HG02938 (cell line): Measurements from ENCODE around the gene TAC3.
"Not testable (repeated sequence)": the region's sequence is repeated elsewhere in the genome, so short reads cannot be mapped to it uniquely, and the experiment has no call there.

ENCODE experiments used
- ATAC-seq: cut with Tn5 transposase; IDR thresholded peaks from one replicate; pipeline ENCODE4 v1.9.1; 2021; ENCODE audit warnings: mild to moderate bottlenecking, moderate library complexity; ENCODE audit not compliant: unreplicated experiment

TAC3 gene

GRCh38 chr12:56987011-56987410, 29.3 kb downstream of the TAC3 start:
- ATAC-seq: no peak

DNA sequence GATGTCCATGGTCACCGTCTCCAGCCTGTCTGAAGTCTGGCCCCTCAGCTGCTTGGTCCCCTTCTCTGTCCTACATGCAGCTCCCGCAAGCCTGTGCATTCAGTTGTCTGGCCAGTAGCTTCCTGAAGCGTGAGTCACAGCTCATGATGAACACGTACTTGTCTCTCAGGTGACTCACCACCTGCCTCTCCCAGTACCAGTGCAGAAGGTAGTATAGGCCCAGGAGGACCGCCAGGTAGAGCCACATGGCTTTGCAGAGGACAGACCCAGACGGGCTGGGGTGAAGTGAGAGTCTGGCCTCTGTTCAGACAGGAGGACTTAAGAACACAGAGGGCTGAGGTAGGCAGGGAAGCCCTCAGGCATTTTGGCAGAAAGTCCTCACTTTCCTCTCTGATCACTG, 30.6 kb downstream of the TAC3 start:
- ATAC-seq: not testable (repeated sequence)

- no peak for ATAC-seq
Measured at GRCh38 chr12:56983386-56983785, 32.9 kb downstream of the TAC3 start.

- not testable (repeated sequence) for ATAC-seq
Measured at GRCh38 chr12:56982578-56983236, 33.6 kb downstream of the TAC3 start.

DNA sequence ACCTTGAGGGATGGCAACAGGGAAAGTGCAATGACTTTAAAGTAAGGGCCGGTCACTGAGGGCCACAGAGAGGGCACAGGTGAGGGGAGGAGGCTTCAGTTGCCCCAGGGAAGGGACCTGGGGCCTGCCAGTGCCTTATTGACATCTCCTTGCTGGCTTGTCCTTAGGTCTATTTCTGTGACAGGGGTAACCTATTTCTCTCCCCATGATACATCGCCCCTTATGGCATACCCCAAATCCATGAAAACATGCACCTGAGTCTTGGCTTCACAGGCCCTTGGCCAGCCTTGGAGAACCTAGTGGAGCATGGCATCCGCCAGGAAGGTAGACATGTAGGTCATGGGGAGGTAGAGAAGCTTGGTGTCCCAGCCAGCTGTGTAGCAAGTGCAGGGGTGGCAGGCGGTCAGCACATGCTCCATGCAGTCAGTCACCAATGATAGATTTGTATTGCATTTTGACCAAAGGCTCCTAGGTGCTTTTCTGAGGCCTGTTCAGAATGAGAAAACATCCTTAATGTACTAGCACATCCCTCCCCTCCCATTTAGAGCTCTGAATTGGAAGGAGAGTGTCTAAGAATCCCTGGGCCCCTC, 35.3 kb downstream of the TAC3 start:
- no peak for ATAC-seq

DNA sequence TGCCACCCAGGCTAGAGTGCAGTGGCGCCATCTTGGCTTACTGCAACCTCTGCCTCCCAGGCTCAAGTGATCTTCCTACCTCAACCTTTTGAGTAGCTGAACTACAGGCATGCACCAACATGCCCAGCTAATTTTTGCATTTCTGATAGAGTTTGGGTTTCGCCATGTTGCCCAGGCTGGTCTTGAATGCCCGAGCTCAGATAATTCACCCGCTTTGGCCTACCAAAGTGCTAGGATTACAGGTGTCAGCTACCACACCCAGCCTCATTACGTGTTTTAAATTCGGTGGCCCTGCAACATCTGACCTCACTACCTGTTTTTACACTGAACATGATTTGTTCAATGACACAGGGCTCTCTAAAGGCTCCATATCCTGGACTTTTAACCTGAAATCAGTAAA, 36.1 kb downstream of the TAC3 start:
- no peak for ATAC-seq

GRCh38 chr12:56979628-56980027, 36.7 kb downstream of the TAC3 start:
- no peak for ATAC-seq

GRCh38 chr12:56978397-56979138, 37.8 kb downstream of the TAC3 start:
- no peak for ATAC-seq

GRCh38 chr12:56977361-56977760, 39.0 kb downstream of the TAC3 start:
- ATAC-seq: not testable (repeated sequence)

DNA sequence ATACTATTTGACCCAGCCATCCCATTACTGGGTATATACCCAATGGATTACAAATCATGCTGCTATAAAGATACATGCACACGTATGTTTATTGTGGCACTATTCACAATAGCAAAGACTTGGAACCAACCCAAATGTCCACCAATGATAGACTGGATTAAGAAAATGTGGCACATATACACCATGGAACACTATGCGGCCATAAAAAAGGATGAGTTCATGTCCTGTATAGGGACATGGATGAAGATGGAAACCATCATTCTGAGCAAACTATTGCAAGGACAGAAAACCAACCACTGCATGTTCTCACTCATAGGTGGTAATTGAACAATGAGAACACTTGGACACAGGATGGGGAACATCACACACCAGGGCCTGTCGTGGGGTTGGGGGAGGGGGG, 42.1 kb downstream of the TAC3 start:
- not testable (repeated sequence) for ATAC-seq

DNA sequence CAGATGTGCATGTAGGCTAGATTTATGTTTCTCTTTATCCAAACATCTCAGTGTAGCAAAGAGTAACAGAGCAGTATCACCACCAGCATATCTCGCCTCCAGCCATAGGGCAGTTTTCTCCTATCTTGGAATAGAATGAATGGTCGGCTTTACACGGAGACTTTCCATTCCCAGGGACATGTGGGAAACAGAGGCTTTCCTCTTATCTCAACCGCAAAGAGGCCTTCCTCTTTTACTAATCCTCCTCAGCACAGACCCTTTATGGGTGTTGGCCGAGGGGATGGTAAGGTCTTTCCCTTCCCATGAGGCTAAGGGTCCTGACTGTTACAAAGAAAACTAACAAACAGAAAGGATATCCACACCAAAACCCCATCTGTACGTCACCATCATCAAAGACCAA, 47.4 kb downstream of the TAC3 start:
- not testable (repeated sequence) for ATAC-seq

GRCh38 chr12:56965997-56966642, 50.2 kb downstream of the TAC3 start:
- ATAC-seq: not testable (repeated sequence)

DNA sequence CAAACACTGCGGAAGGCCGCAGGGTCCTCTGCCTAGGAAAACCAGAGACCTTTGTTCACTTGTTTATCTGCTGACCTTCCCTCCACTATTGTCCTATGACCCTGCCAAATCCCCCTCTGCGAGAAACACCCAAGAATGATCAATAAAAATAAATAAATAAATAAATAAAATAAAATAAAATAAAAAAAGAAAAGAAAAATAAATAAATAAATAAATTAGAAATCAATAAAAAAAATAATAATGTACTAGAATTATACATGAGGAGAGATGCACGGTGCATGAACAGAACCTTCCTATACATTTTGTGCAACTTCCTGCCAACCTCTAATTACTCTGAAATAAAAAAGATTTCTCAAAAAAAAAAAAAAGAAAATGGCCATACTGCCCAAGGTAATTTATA, 51.2 kb downstream of the TAC3 start:
- ATAC-seq: not testable (repeated sequence)

DNA sequence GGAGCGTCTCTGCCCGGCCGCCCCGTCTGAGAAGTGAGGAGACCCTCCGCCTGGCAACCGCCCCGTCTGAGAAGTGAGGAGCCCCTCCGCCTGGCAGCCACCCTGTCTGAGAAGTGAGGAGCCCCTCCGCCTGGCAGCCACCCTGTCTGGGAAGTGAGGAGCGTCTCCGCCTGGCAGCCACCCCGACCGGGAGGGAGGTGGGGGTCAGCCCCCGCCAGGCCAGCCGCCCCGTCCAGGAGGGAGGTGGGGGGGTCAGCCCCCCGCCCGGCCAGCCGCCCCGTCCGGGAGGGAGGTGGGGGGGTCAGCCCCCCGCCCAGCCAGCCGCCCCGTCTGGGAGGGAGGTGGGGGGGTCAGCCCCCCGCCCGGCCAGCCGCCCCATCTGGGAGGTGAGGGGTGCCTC, 52.8 kb downstream of the TAC3 start:
- not testable (repeated sequence) for ATAC-seq

DNA sequence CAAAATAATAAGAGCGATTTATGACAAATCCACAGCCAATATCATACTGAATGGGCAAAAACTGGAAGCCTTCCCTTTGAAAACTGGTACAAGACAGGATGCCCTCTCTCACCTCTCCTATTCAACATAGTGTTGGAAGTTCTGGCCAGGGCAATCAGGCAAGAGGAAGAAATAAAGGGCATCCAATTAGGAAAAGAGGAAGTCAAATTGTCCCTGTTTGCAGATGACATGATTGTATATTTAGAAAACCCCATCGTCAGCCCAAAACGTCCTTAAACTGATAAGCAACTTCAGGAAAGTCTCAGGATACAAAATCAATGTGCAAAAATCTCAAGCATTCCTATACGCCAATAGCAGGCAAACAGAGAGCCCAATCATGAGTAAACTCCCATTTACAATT, 54.1 kb downstream of the TAC3 start:
- not testable (repeated sequence) for ATAC-seq
